GM12865 (cell line): ENCODE data around the gene GRK6.

Experiments
- DNase-seq: peaks from one replicate; pipeline ENCODE4 v3.0.0; 2010; ENCODE audit warnings: low read depth
- H3K4me3 ChIP-seq: 2 replicates; pipeline ENCODE4 v1.5.1; 2011; ENCODE audit warnings: mild to moderate bottlenecking, low read depth, low read length, control low read depth
- CTCF ChIP-seq: IDR thresholded peaks from 2 replicates; pipeline ENCODE4 v1.5.1; 2011; ENCODE audit warnings: low read length, control low read depth, low read depth, inconsistent platforms; ENCODE audit not compliant: insufficient read depth; ENCODE audit errors: missing control alignments

GRK6 gene

GRCh38 chr5:177427211-177427822 lies 841 bp downstream of the GRK6 start:
- no peak for DNase-seq
- peak overlapping the region; percentile 87 for H3K4me3 ChIP-seq
- TF ChIP-seq CTCF: no peak

- TF ChIP-seq CTCF: no peak
- H3K4me3 ChIP-seq: peak overlapping the region; percentile 87
- peak; percentile 57 for DNase-seq
Observed at GRCh38 chr5:177427919-177428573, 1.6 kb downstream of the GRK6 start.

GRCh38 chr5:177428574-177429217 lies 2.2 kb downstream of the GRK6 start:
- TF ChIP-seq CTCF: no peak
- DNase-seq: no peak
- H3K4me3 ChIP-seq: peak overlapping the region; percentile 87

GRCh38 chr5:177429248-177430040 lies 3.0 kb downstream of the GRK6 start:
- TF ChIP-seq CTCF: no peak
- peak overlapping the region; percentile 87 for H3K4me3 ChIP-seq
- peak; percentile 87 for DNase-seq

- no peak for TF ChIP-seq CTCF
- peak overlapping the region; percentile 87 for H3K4me3 ChIP-seq
- peak; percentile 75 for DNase-seq
Observed at GRCh38 chr5:177430140-177430951, 3.9 kb downstream of the GRK6 start.

- peak overlapping the region; percentile 87 for H3K4me3 ChIP-seq
- no peak for DNase-seq
- no peak for TF ChIP-seq CTCF
Observed at GRCh38 chr5:177430972-177431316, 4.5 kb downstream of the GRK6 start.
